Muscle layer of colon (tissue), 2 donors: ENCODE results near the gene RUVBL1.

ENCODE experiments used
- H3K27ac ChIP-seq: one replicate; pipeline ENCODE4 v1.7.0; 2013; ENCODE audit warnings: low read depth, mild to moderate bottlenecking, low read length, moderate library complexity
- H3K27me3 ChIP-seq, 2 donors: one replicate each; pipeline ENCODE4 v1.7.0; 2013; ENCODE audit warnings: low read length in 2 of 2, mild to moderate bottlenecking in 2 of 2; ENCODE audit not compliant: insufficient read depth in 2 of 2, control insufficient read depth in 1 of 2
- H3K36me3 ChIP-seq: one replicate; pipeline ENCODE4 v1.7.0; 2013; ENCODE audit warnings: mild to moderate bottlenecking, low read length; ENCODE audit not compliant: insufficient read depth
- H3K4me1 ChIP-seq: one replicate; pipeline ENCODE4 v1.7.0; 2013; ENCODE audit warnings: mild to moderate bottlenecking, low read length; ENCODE audit not compliant: insufficient read depth
- H3K4me3 ChIP-seq, 2 donors: one replicate each; pipeline ENCODE4 v1.7.0; 2013; ENCODE audit warnings: low read length in 2 of 2, low read depth in 1 of 2, mild to moderate bottlenecking in 1 of 2, moderate library complexity in 1 of 2
- H3K9ac ChIP-seq: one replicate; pipeline ENCODE4 v1.7.0; 2013; ENCODE audit warnings: low read length
- H3K9me3 ChIP-seq: one replicate; pipeline ENCODE4 v1.7.0; 2013; ENCODE audit warnings: mild to moderate bottlenecking, low read length
- donor health status: abdominal sarcoma.
- donor health status: Adenocarcinoma of cecum.

Gene RUVBL1

GRCh38 chr3:128153156-128154041 lies 29.8 kb upstream of the RUVBL1 start, which contains the start of gene EEFSEC:
Gene EEFSEC (plus strand): TSS chr3:128153481. CDS start chr3:128153508, 27 bp downstream.
- H3K9ac ChIP-seq: peak within 1 kb of the TSS; percentile 53
- no peaks in the 10 kb centered on the region for H3K9me3 ChIP-seq
- H3K27ac ChIP-seq: peak within 1 kb of the TSS; percentile 82
- no peaks in the 10 kb centered on the region for H3K36me3 ChIP-seq
- peak within 1 kb of the TSS; percentile 64 to 93 for H3K4me3 ChIP-seq
- peaks cover 7% of the 10 kb centered on the region for H3K4me1 ChIP-seq
- no peaks in the 10 kb centered on the region for H3K27me3 ChIP-seq

GRCh38 chr3:128152419-128153155 lies 29.0 kb upstream of the RUVBL1 start:
- H3K9me3 ChIP-seq: no peaks in the 10 kb centered on the region
- H3K4me1 ChIP-seq: peaks cover 7% of the 10 kb centered on the region
- H3K36me3 ChIP-seq: no peaks in the 10 kb centered on the region
- peak overlapping the region; percentile 41 to 64 for H3K4me3 ChIP-seq
- H3K9ac ChIP-seq: no peak overlapping the region
- H3K27me3 ChIP-seq: no peaks in the 10 kb centered on the region
- H3K27ac ChIP-seq: peak overlapping the region; percentile 82

GRCh38 chr3:128151758-128152274 lies 28.2 kb upstream of the RUVBL1 start:
- Histone ChIP-seq H3K27me3 (no peaks in the 10 kb centered on the region), H3K4me1 (peaks cover 7% of the 10 kb centered on the region), H3K9me3 (no peaks in the 10 kb centered on the region), H3K36me3 (no peaks in the 10 kb centered on the region), H3K27ac (no peak overlapping the region), H3K4me3 (no peak overlapping the region), H3K9ac (no peak overlapping the region)

- H3K4me1 ChIP-seq: peaks cover 3% of the 10 kb centered on the region
- no peak overlapping the region for H3K9ac ChIP-seq
- no peak overlapping the region for H3K27ac ChIP-seq
- H3K4me3 ChIP-seq: no peak overlapping the region
- H3K9me3 ChIP-seq: no peaks in the 10 kb centered on the region
- H3K36me3 ChIP-seq: no peaks in the 10 kb centered on the region
- no peaks in the 10 kb centered on the region for H3K27me3 ChIP-seq
These were observed 26.0 kb upstream of the RUVBL1 start for GRCh38 chr3:128149650-128150049.

GRCh38 chr3:128146201-128146600 lies 22.6 kb upstream of the RUVBL1 start:
- no peaks in the 10 kb centered on the region for H3K9me3 ChIP-seq
- H3K36me3 ChIP-seq: no peaks in the 10 kb centered on the region
- H3K27me3 ChIP-seq: no peaks in the 10 kb centered on the region
- no peak overlapping the region for H3K4me3 ChIP-seq
- H3K27ac ChIP-seq: no peak overlapping the region
- no peaks in the 10 kb centered on the region for H3K4me1 ChIP-seq
- no peak overlapping the region for H3K9ac ChIP-seq

- Histone ChIP-seq H3K9ac (no peak overlapping the region), H3K4me3 (no peak overlapping the region), H3K27me3 (no peaks in the 10 kb centered on the region), H3K27ac (no peak overlapping the region), H3K4me1 (no peaks in the 10 kb centered on the region), H3K9me3 (no peaks in the 10 kb centered on the region), H3K36me3 (no peaks in the 10 kb centered on the region)
These were observed 21.7 kb upstream of the RUVBL1 start for GRCh38 chr3:128145279-128145678.

GRCh38 chr3:128144512-128145187 lies 21.0 kb upstream of the RUVBL1 start:
- Histone ChIP-seq H3K36me3 (no peaks in the 10 kb centered on the region), H3K4me1 (no peaks in the 10 kb centered on the region), H3K9ac (no peak overlapping the region), H3K4me3 (no peak overlapping the region), H3K27ac (no peak overlapping the region), H3K9me3 (no peaks in the 10 kb centered on the region), H3K27me3 (no peaks in the 10 kb centered on the region)

- no peak overlapping the region for H3K27ac ChIP-seq
- H3K4me1 ChIP-seq: no peaks in the 10 kb centered on the region
- H3K9ac ChIP-seq: no peak overlapping the region
- H3K9me3 ChIP-seq: no peaks in the 10 kb centered on the region
- H3K4me3 ChIP-seq: no peak overlapping the region
- no peaks in the 10 kb centered on the region for H3K27me3 ChIP-seq
- no peaks in the 10 kb centered on the region for H3K36me3 ChIP-seq
These were observed 19.9 kb upstream of the RUVBL1 start for GRCh38 chr3:128143496-128143895.

GRCh38 chr3:128133273-128133883 lies 9.8 kb upstream of the RUVBL1 start:
- Histone ChIP-seq H3K9ac (no peak overlapping the region), H3K4me1 (no peaks in the 10 kb centered on the region), H3K9me3 (no peaks in the 10 kb centered on the region), H3K27me3 (no peaks in the 10 kb centered on the region), H3K4me3 (no peak overlapping the region), H3K27ac (no peak overlapping the region), H3K36me3 (no peaks in the 10 kb centered on the region)

- Histone ChIP-seq H3K9ac (no peak overlapping the region), H3K4me3 (no peak overlapping the region), H3K36me3 (no peaks in the 10 kb centered on the region), H3K9me3 (no peaks in the 10 kb centered on the region), H3K27me3 (no peaks in the 10 kb centered on the region), H3K27ac (no peak overlapping the region), H3K4me1 (no peaks in the 10 kb centered on the region)
These were observed 8.5 kb upstream of the RUVBL1 start for GRCh38 chr3:128131897-128132646.
